ENCODE data around the gene MYT1. TPM values are rescaled to one million over a fixed set of nuclear protein-coding genes. Genes with fewer than 3 reads are reported as not detected.

The MYT1 gene
- total and polyA plus RNA-seq, 2 experiments from 2014 or later, result 0.03 to 0.06 TPM

- peak; percentile 85 for DNase-seq (ENCODE audit: low spot score)
- Histone ChIP-seq H3K27me3 (peaks cover 62% of the 10 kb centered on the region), H3K36me3 (replicated peaks; ENCODE audit: insufficient read depth, low read depth) (no peaks in the 10 kb centered on the region), H3K4me1 (ENCODE audit: insufficient read depth) (no peaks in the 10 kb centered on the region), H3K27ac (no peak overlapping the region), H3K9me3 (ENCODE audit: low read depth) (no peaks in the 10 kb centered on the region), H3K4me3 (no peak overlapping the region), H3K9me2 (replicated peaks; ENCODE audit: insufficient read depth) (no peaks in the 10 kb centered on the region), H4K20me1 (ENCODE audit: insufficient read depth, poor library complexity, severe bottlenecking) (no peaks in the 10 kb centered on the region), H2AFZ (no peak overlapping the region), H3K4me2 (peak overlapping the region; percentile 56), H3K79me2 (no peaks in the 10 kb centered on the region)
- TF ChIP-seq CTCF (IDR thresholded peaks at IDR 0.05; ENCODE audit: poor library complexity) (no peak), EZH2phosphoT487 (IDR thresholded peaks at IDR 0.05; ENCODE audit: low read depth, severe bottlenecking, unreplicated experiment) (no peak), EZH2 (IDR thresholded peaks at IDR 0.05; ENCODE audit: borderline replicate concordance) (no peak)
- 17% methylated on average over 33 of the region's 33 CpGs for WGBS (ENCODE audit: low lambda C conversion rate, missing lambda C conversion rate)
Observed at GRCh38 chr20:64161356-64162238, 2.7 kb upstream of the MYT1 start.

DNA sequence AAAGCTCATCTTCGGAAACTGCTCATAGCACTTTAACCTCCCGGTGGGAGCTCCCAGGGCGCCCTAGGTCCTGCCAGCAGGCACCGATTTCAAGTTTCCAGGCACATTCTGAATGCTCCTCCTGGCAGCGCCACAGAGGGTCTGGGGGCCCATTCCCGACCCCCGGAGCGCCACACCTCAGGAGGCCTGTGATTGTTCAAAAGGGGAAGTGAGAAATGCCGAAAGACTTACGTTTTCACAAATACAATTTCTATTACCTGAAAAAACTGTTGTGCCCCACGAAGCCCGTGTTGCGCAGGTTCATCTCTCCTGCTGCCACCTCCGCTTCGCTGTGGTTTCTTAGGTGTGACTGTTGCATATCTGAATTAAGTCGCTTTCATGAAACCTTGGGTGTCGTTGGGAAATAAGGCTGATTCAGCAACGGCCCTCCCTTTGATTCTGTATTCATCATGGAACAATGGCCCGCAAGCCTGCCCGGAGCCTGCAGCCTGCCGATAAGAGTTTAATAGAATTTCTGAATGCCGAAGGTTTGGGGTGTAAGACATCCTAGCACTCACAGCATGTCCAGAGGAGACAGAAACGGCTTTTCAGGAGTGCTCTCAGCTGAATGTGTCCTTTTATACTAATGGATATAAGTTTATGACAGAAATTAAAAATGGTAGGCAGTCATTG lies 1.9 kb upstream of the MYT1 start:
- no peak for TF ChIP-seq EZH2phosphoT487 (IDR thresholded peaks at IDR 0.05; ENCODE audit: low read depth, severe bottlenecking, unreplicated experiment)
- no peak for TF ChIP-seq CTCF (IDR thresholded peaks at IDR 0.05; ENCODE audit: poor library complexity)
- no peak for TF ChIP-seq EZH2 (IDR thresholded peaks at IDR 0.05; ENCODE audit: borderline replicate concordance)
- WGBS (ENCODE audit: low lambda C conversion rate, missing lambda C conversion rate), result 58% methylated on average over 23 of the region's 23 CpGs
- Histone ChIP-seq H3K9me2 (replicated peaks; ENCODE audit: insufficient read depth) (no peaks in the 10 kb centered on the region), H3K27me3 (peaks cover 62% of the 10 kb centered on the region), H3K79me2 (no peaks in the 10 kb centered on the region), H4K20me1 (ENCODE audit: insufficient read depth, poor library complexity, severe bottlenecking) (no peaks in the 10 kb centered on the region), H2AFZ (no peak overlapping the region), H3K4me1 (ENCODE audit: insufficient read depth) (no peaks in the 10 kb centered on the region), H3K36me3 (replicated peaks; ENCODE audit: insufficient read depth, low read depth) (no peaks in the 10 kb centered on the region), H3K27ac (no peak overlapping the region), H3K9me3 (ENCODE audit: low read depth) (no peaks in the 10 kb centered on the region), H3K4me2 (peak overlapping the region; percentile 56), H3K4me3 (no peak overlapping the region)
- DNase-seq (ENCODE audit: low spot score), result no peak

GRCh38 chr20:64163776-64164122 lies 503 bp upstream of the MYT1 start:
- WGBS (ENCODE audit: low lambda C conversion rate, missing lambda C conversion rate), result 79% methylated on average over 5 of the region's 5 CpGs
- Histone ChIP-seq H3K9me2 (replicated peaks; ENCODE audit: insufficient read depth) (no peaks in the 10 kb centered on the region), H3K4me2 (no peak overlapping the region), H3K9me3 (ENCODE audit: low read depth) (no peaks in the 10 kb centered on the region), H3K79me2 (no peaks in the 10 kb centered on the region), H3K4me3 (no peak overlapping the region), H4K20me1 (ENCODE audit: insufficient read depth, poor library complexity, severe bottlenecking) (no peaks in the 10 kb centered on the region), H3K4me1 (ENCODE audit: insufficient read depth) (no peaks in the 10 kb centered on the region), H3K27ac (no peak overlapping the region), H3K36me3 (replicated peaks; ENCODE audit: insufficient read depth, low read depth) (no peaks in the 10 kb centered on the region), H3K27me3 (peaks cover 62% of the 10 kb centered on the region), H2AFZ (no peak overlapping the region)
- no peak for TF ChIP-seq EZH2 (IDR thresholded peaks at IDR 0.05; ENCODE audit: borderline replicate concordance)
- no peak for DNase-seq (ENCODE audit: low spot score)

Measured in hepatocyte (in vitro differentiated cells).